Vagina (tissue), 2 donors: ENCODE results near the gene VASN. TPM values are rescaled to one million over a fixed set of nuclear protein-coding genes. Genes with fewer than 3 reads are reported as not detected.

Source experiments
- DNase-seq, 2 donors: peaks; one replicate each; pipeline ENCODE4 v3.0.0-alpha.2; 2017; ENCODE audit errors: extremely low spot score in 2 of 2
- H3K27ac ChIP-seq: fragments of 200-600 bp; sonication (generic); one replicate; pipeline ENCODE4 v1.5.1; 2019
- H3K27me3 ChIP-seq: fragments of 200-600 bp; sonication (generic); one replicate; pipeline ENCODE4 v1.5.1; 2019
- H3K36me3 ChIP-seq, 2 donors: fragments of 200-600 bp; sonication (generic); one replicate each; pipeline ENCODE4 v1.5.1; 2017 to 2019
- H3K4me1 ChIP-seq: fragments of 200-600 bp; sonication (generic); one replicate; pipeline ENCODE4 v1.5.1; 2019
- H3K4me3 ChIP-seq, 2 donors: fragments of 200-600 bp; sonication (generic); 1 replicate in 1 of 2; 2 replicates in 1 of 2; pipeline ENCODE4 v1.5.1; 2016 to 2019
- H3K9me3 ChIP-seq: fragments of 200-600 bp; sonication (generic); one replicate; pipeline ENCODE4 v1.5.1; 2019
- POLR2A ChIP-seq, 2 donors: fragments of 450-650 bp; IDR thresholded peaks; one replicate each; pipeline ENCODE4 v1.6.1; 2017; ENCODE audit warnings: antibody characterized with exemption in 2 of 2, mild to moderate bottlenecking in 2 of 2, moderate library complexity in 2 of 2
- POLR2AphosphoS5 ChIP-seq, 2 donors: sonication (generic); formaldehyde crosslinking; IDR thresholded peaks; one replicate each; pipeline ENCODE4 v1.9.0; 2017; ENCODE audit warnings: antibody characterized with exemption in 2 of 2, mild to moderate bottlenecking in 2 of 2, low read depth in 1 of 2; ENCODE audit not compliant: insufficient read depth in 1 of 2
- intact Hi-C: fragments of 100-400 bp; cut with DNase I; formaldehyde crosslinking; loops from one replicate; pipeline ENCODE4 v1.15.1; 2023
- total RNA-seq: library from RNA; depleted of rRNA; stranded (reverse); fragments of >200 nt; gene quantifications from one replicate; pipeline ENCODE4 v1.2.3, GENCODE V29; 2016
- TF ChIP-seq, protein P1 (sequence below), 3 experiments: fragments of 450-650 bp in 2 of 3; fragments of 200-600 bp in 1 of 3; sonication (generic) in 1 of 3; IDR thresholded peaks; one replicate each; pipeline ENCODE4 v1.5.1; 2017 to 2019; ENCODE audit warnings: antibody characterized with exemption in 3 of 3, mild to moderate bottlenecking in 2 of 3, moderate library complexity in 2 of 3

VASN gene
- total RNA-seq, 1 donor from 2014 or later: 37.6 TPM

GRCh38 chr16:4382795-4383357 is 11.2 kb downstream of the VASN start:
- no peak overlapping the region for H3K4me3 ChIP-seq
- peak overlapping the region; percentile 20 for H3K27ac ChIP-seq
- no peak for DNase-seq
- H3K4me1 ChIP-seq: peaks cover 61% of the 10 kb centered on the region
- H3K36me3 ChIP-seq: peaks cover 0 to 32% of the 10 kb centered on the region in 2 donors
- TF ChIP-seq POLR2AphosphoS5 (IDR thresholded peaks at IDR 0.05; ENCODE audit: insufficient read depth in 1 of 2, low read depth in 1 of 2) (peak in 1 of 2 donors; percentile 27), POLR2A (IDR thresholded peaks at IDR 0.05) (no peak)
- TF ChIP-seq, protein P1, sequence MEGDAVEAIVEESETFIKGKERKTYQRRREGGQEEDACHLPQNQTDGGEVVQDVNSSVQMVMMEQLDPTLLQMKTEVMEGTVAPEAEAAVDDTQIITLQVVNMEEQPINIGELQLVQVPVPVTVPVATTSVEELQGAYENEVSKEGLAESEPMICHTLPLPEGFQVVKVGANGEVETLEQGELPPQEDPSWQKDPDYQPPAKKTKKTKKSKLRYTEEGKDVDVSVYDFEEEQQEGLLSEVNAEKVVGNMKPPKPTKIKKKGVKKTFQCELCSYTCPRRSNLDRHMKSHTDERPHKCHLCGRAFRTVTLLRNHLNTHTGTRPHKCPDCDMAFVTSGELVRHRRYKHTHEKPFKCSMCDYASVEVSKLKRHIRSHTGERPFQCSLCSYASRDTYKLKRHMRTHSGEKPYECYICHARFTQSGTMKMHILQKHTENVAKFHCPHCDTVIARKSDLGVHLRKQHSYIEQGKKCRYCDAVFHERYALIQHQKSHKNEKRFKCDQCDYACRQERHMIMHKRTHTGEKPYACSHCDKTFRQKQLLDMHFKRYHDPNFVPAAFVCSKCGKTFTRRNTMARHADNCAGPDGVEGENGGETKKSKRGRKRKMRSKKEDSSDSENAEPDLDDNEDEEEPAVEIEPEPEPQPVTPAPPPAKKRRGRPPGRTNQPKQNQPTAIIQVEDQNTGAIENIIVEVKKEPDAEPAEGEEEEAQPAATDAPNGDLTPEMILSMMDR (IDR thresholded peaks at IDR 0.05): no peak
- intact Hi-C loops: no loop called here
- H3K9me3 ChIP-seq: no peaks in the 10 kb centered on the region
- H3K27me3 ChIP-seq: no peaks in the 10 kb centered on the region

- intact Hi-C loops: no loop called here
- no peak for DNase-seq
- peaks cover 52% of the 10 kb centered on the region for H3K4me1 ChIP-seq
- no peak for TF ChIP-seq POLR2A (IDR thresholded peaks at IDR 0.05)
- TF ChIP-seq, protein P1 (IDR thresholded peaks at IDR 0.05): no peak
- TF ChIP-seq POLR2AphosphoS5 (IDR thresholded peaks at IDR 0.05; ENCODE audit: insufficient read depth in 1 of 2, low read depth in 1 of 2): no peak
- H3K36me3 ChIP-seq: peaks cover 0 to 32% of the 10 kb centered on the region in 2 donors
- peak overlapping the region; percentile 78 for H3K27ac ChIP-seq
- no peak overlapping the region for H3K4me3 ChIP-seq
- H3K27me3 ChIP-seq: no peaks in the 10 kb centered on the region
- no peaks in the 10 kb centered on the region for H3K9me3 ChIP-seq
Observed at GRCh38 chr16:4383591-4384444, 12.2 kb downstream of the VASN start.

DNA sequence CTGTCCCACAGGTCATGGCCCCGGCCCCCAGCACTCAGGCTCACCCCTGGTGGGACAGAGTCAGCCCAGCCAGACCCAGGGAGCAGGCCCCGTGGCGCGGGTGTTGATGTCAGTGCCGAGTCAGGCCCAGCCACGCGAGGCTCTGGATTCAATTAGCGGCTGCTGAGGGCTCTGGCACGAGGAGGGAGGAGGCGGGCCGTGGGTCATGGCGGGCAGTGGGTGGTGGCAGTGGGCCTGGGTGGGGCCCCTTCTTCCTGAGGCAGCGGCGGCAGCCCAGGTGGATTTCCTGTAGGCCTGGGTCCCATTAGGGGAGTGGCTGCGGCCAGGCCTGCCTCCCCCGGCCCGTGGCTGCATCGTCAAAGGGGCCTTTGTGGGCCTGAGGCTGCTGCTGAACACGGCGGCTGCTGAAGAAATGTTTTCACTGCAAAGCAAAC is 12.9 kb downstream of the VASN start:
- Histone ChIP-seq H3K36me3 (peaks cover 0 to 32% of the 10 kb centered on the region in 2 donors), H3K4me1 (peaks cover 48% of the 10 kb centered on the region)
- intact Hi-C loops: no loop called here

GRCh38 chr16:4385066-4385788 is 13.6 kb downstream of the VASN start:
- intact Hi-C loops: no loop called here
- DNase-seq: no peak
- H3K27me3 ChIP-seq: no peaks in the 10 kb centered on the region
- peak overlapping the region; percentile 78 for H3K27ac ChIP-seq
- no peak overlapping the region for H3K4me3 ChIP-seq
- peaks cover 48% of the 10 kb centered on the region for H3K4me1 ChIP-seq
- no peaks in the 10 kb centered on the region for H3K9me3 ChIP-seq
- peaks cover 0 to 32% of the 10 kb centered on the region in 2 donors for H3K36me3 ChIP-seq
- no peak for TF ChIP-seq POLR2A (IDR thresholded peaks at IDR 0.05)
- TF ChIP-seq, protein P1 (IDR thresholded peaks at IDR 0.05): no peak
- no peak for TF ChIP-seq POLR2AphosphoS5 (IDR thresholded peaks at IDR 0.05; ENCODE audit: insufficient read depth in 1 of 2, low read depth in 1 of 2)

More for the DNA sequence above, 12.9 kb downstream of the VASN start:
- H3K27me3 ChIP-seq: no peaks in the 10 kb centered on the region
- DNase-seq: no peak
- peak overlapping the region; percentile 78 for H3K27ac ChIP-seq
- H3K4me3 ChIP-seq: no peak overlapping the region
- H3K9me3 ChIP-seq: no peaks in the 10 kb centered on the region
- TF ChIP-seq, protein P1 (IDR thresholded peaks at IDR 0.05): no peak
- TF ChIP-seq POLR2A (IDR thresholded peaks at IDR 0.05) (no peak), POLR2AphosphoS5 (IDR thresholded peaks at IDR 0.05; ENCODE audit: insufficient read depth in 1 of 2, low read depth in 1 of 2) (peak in 1 of 2 donors; percentile 58)
